ENCODE data around the gene IPO13.

Gene IPO13

GRCh38 chr1:43956234-43956633 lies 9.5 kb downstream of the IPO13 start:
- no peak for TF ChIP-seq CTCF (IDR thresholded peaks at IDR 0.05; ENCODE audit: low read depth, low read length)
- H3K27me3 ChIP-seq (ENCODE audit: insufficient read depth, low read depth, severe bottlenecking) = no peaks in the 10 kb centered on the region
- DNase-seq = no peak
- H3K4me3 ChIP-seq (ENCODE audit: low read depth, low read length) = no peak overlapping the region
- H3K9me3 ChIP-seq (ENCODE audit: severe bottlenecking) = no peaks in the 10 kb centered on the region
- H3K36me3 ChIP-seq = peaks cover 54% of the 10 kb centered on the region
- H3K27ac ChIP-seq = no peak overlapping the region

GRCh38 chr1:43957407-43958040 lies 10.8 kb downstream of the IPO13 start:
- H3K27ac ChIP-seq = no peak overlapping the region
- no peak for TF ChIP-seq CTCF (IDR thresholded peaks at IDR 0.05; ENCODE audit: low read depth, low read length)
- H3K36me3 ChIP-seq = peaks cover 66% of the 10 kb centered on the region
- no peak overlapping the region for H3K4me3 ChIP-seq (ENCODE audit: low read depth, low read length)
- H3K27me3 ChIP-seq (ENCODE audit: insufficient read depth, low read depth, severe bottlenecking) = no peaks in the 10 kb centered on the region
- no peak for DNase-seq
- H3K9me3 ChIP-seq (ENCODE audit: severe bottlenecking) = no peaks in the 10 kb centered on the region

GRCh38 chr1:43958351-43959255 lies 11.9 kb downstream of the IPO13 start:
- no peaks in the 10 kb centered on the region for H3K27me3 ChIP-seq (ENCODE audit: insufficient read depth, low read depth, severe bottlenecking)
- TF ChIP-seq CTCF (IDR thresholded peaks at IDR 0.05; ENCODE audit: low read depth, low read length) = no peak
- no peaks in the 10 kb centered on the region for H3K9me3 ChIP-seq (ENCODE audit: severe bottlenecking)
- DNase-seq = no peak
- H3K27ac ChIP-seq = no peak overlapping the region
- no peak overlapping the region for H3K4me3 ChIP-seq (ENCODE audit: low read depth, low read length)
- peaks cover 74% of the 10 kb centered on the region for H3K36me3 ChIP-seq

GRCh38 chr1:43960798-43961197 lies 14.0 kb downstream of the IPO13 start:
- no peak for DNase-seq
- TF ChIP-seq CTCF (IDR thresholded peaks at IDR 0.05; ENCODE audit: low read depth, low read length) = no peak
- Histone ChIP-seq H3K36me3 (peaks cover 83% of the 10 kb centered on the region), H3K9me3 (ENCODE audit: severe bottlenecking) (no peaks in the 10 kb centered on the region), H3K27ac (no peak overlapping the region), H3K27me3 (ENCODE audit: insufficient read depth, low read depth, severe bottlenecking) (no peaks in the 10 kb centered on the region), H3K4me3 (ENCODE audit: low read depth, low read length) (no peak overlapping the region)

- H3K4me3 ChIP-seq (ENCODE audit: low read depth, low read length) = no peak overlapping the region
- H3K9me3 ChIP-seq (ENCODE audit: severe bottlenecking) = no peaks in the 10 kb centered on the region
- H3K27ac ChIP-seq = no peak overlapping the region
- DNase-seq = no peak
- TF ChIP-seq CTCF (IDR thresholded peaks at IDR 0.05; ENCODE audit: low read depth, low read length) = no peak
- H3K36me3 ChIP-seq = peaks cover 77% of the 10 kb centered on the region
- H3K27me3 ChIP-seq (ENCODE audit: insufficient read depth, low read depth, severe bottlenecking) = no peaks in the 10 kb centered on the region
Observed at GRCh38 chr1:43961692-43962091, 14.9 kb downstream of the IPO13 start.
